ENCODE results near the gene ZNF576.

ZNF576 gene

GRCh38 chr19:43624933-43625332 lies 28.5 kb downstream of the ZNF576 start:
- ChIA-PET CTCF (no interaction called here), POLR2A (no interaction called here)
- no peak for DNase-seq (ENCODE audit: extremely low spot score)
- no peak for TF ChIP-seq CTBP1 (IDR thresholded peaks at IDR 0.05; ENCODE audit: borderline replicate concordance)
- TF ChIP-seq BHLHE40 (IDR thresholded peaks at IDR 0.05; ENCODE audit: borderline replicate concordance) = no peak
- no peak for TF ChIP-seq NFRKB (IDR thresholded peaks at IDR 0.05)
- TF ChIP-seq SP1 (IDR thresholded peaks at IDR 0.05) = no peak
- TF ChIP-seq TARDBP (IDR thresholded peaks at IDR 0.05) = no peak

- ChIA-PET CTCF (interaction anchor here (0.6 kb wide), 1 partner anchor 15 kb away, joined by 3 read pairs; no protein-coding TSS in a partner anchor), POLR2A (no interaction called here)
- peak; percentile 52 for DNase-seq (ENCODE audit: extremely low spot score)
- TF ChIP-seq PKNOX1 (IDR thresholded peaks at IDR 0.05) = no peak
- no peak for TF ChIP-seq ELF4 (IDR thresholded peaks at IDR 0.05)
- TF ChIP-seq BHLHE40 (IDR thresholded peaks at IDR 0.05; ENCODE audit: borderline replicate concordance) = no peak
- no peak for TF ChIP-seq TARDBP (IDR thresholded peaks at IDR 0.05)
- TF ChIP-seq FOXA1 (IDR thresholded peaks at IDR 0.05) = no peak
- TF ChIP-seq CTBP1 (IDR thresholded peaks at IDR 0.05; ENCODE audit: borderline replicate concordance) = no peak
- no peak for TF ChIP-seq FOXM1 (IDR thresholded peaks at IDR 0.05; ENCODE audit: borderline replicate concordance)
These were observed 29.7 kb downstream of the ZNF576 start for GRCh38 chr19:43625918-43626579.

- ChIA-PET POLR2A (no interaction called here), CTCF (interaction anchor here (0.6 kb wide), 1 partner anchor 14 kb away, joined by 3 read pairs; no protein-coding TSS in a partner anchor)
- no peak for DNase-seq (ENCODE audit: extremely low spot score)
- TF ChIP-seq L3MBTL2 (conservative IDR thresholded peaks at IDR 0.05) = no peak
- no peak for TF ChIP-seq ARNT (IDR thresholded peaks at IDR 0.05)
- no peak for TF ChIP-seq HDGF (IDR thresholded peaks at IDR 0.05; ENCODE audit: borderline replicate concordance)
- TF ChIP-seq FOXK2 (IDR thresholded peaks at IDR 0.05) = no peak
- no peak for TF ChIP-seq CTBP1 (IDR thresholded peaks at IDR 0.05; ENCODE audit: borderline replicate concordance)
- TF ChIP-seq FOXM1 (IDR thresholded peaks at IDR 0.05; ENCODE audit: borderline replicate concordance) = no peak
- no peak for TF ChIP-seq ZNF384 (IDR thresholded peaks at IDR 0.05)
- no peak for TF ChIP-seq NFRKB (IDR thresholded peaks at IDR 0.05)
- TF ChIP-seq LEF1 (IDR thresholded peaks at IDR 0.05; ENCODE audit: borderline replicate concordance) = no peak
- TF ChIP-seq FOXA1 (IDR thresholded peaks at IDR 0.05) = no peak
- TF ChIP-seq SUZ12 (IDR thresholded peaks at IDR 0.05) = no peak
- no peak for TF ChIP-seq BHLHE40 (IDR thresholded peaks at IDR 0.05; ENCODE audit: borderline replicate concordance)
- TF ChIP-seq ELF4 (IDR thresholded peaks at IDR 0.05) = no peak
- TF ChIP-seq TARDBP (IDR thresholded peaks at IDR 0.05) = no peak
- TF ChIP-seq PKNOX1 (IDR thresholded peaks at IDR 0.05) = no peak
- TF ChIP-seq SP1 (IDR thresholded peaks at IDR 0.05) = no peak
These were observed 30.4 kb downstream of the ZNF576 start for GRCh38 chr19:43626838-43627237.

- no peak for TF ChIP-seq PKNOX1 (IDR thresholded peaks at IDR 0.05)
- no peak for TF ChIP-seq TARDBP (IDR thresholded peaks at IDR 0.05)
- TF ChIP-seq L3MBTL2 (conservative IDR thresholded peaks at IDR 0.05) = no peak
- no peak for TF ChIP-seq ARNT (IDR thresholded peaks at IDR 0.05)
- TF ChIP-seq LEF1 (IDR thresholded peaks at IDR 0.05; ENCODE audit: borderline replicate concordance) = no peak
- TF ChIP-seq FOXM1 (IDR thresholded peaks at IDR 0.05; ENCODE audit: borderline replicate concordance) = no peak
- TF ChIP-seq FOXK2 (IDR thresholded peaks at IDR 0.05) = no peak
- TF ChIP-seq SUZ12 (IDR thresholded peaks at IDR 0.05) = no peak
- TF ChIP-seq BHLHE40 (IDR thresholded peaks at IDR 0.05; ENCODE audit: borderline replicate concordance) = no peak
- TF ChIP-seq CTBP1 (IDR thresholded peaks at IDR 0.05; ENCODE audit: borderline replicate concordance) = no peak
- no peak for TF ChIP-seq ZNF384 (IDR thresholded peaks at IDR 0.05)
- no peak for TF ChIP-seq SP1 (IDR thresholded peaks at IDR 0.05)
- TF ChIP-seq FOXA1 (IDR thresholded peaks at IDR 0.05) = no peak
- TF ChIP-seq NFRKB (IDR thresholded peaks at IDR 0.05) = no peak
- no peak for TF ChIP-seq HDGF (IDR thresholded peaks at IDR 0.05; ENCODE audit: borderline replicate concordance)
- no peak for TF ChIP-seq ELF4 (IDR thresholded peaks at IDR 0.05)
- CTCF ChIA-PET = no interaction called here
- no peak for DNase-seq (ENCODE audit: extremely low spot score)
- POLR2A ChIA-PET = no interaction called here
These were observed 32.4 kb downstream of the ZNF576 start for GRCh38 chr19:43628646-43629326.

- TF ChIP-seq L3MBTL2 (conservative IDR thresholded peaks at IDR 0.05) = no peak
- no peak for TF ChIP-seq TARDBP (IDR thresholded peaks at IDR 0.05)
- TF ChIP-seq CTBP1 (IDR thresholded peaks at IDR 0.05; ENCODE audit: borderline replicate concordance) = no peak
- TF ChIP-seq NFRKB (IDR thresholded peaks at IDR 0.05) = no peak
- no peak for TF ChIP-seq PKNOX1 (IDR thresholded peaks at IDR 0.05)
- TF ChIP-seq FOXK2 (IDR thresholded peaks at IDR 0.05) = no peak
- TF ChIP-seq FOXM1 (IDR thresholded peaks at IDR 0.05; ENCODE audit: borderline replicate concordance) = no peak
- ChIA-PET CTCF (no interaction called here), POLR2A (no interaction called here)
- DNase-seq (ENCODE audit: extremely low spot score) = no peak
These were observed 35.1 kb downstream of the ZNF576 start for GRCh38 chr19:43631491-43631890.
